GM12892 (cell line): ENCODE data around the gene UGT1A3.

Experiments used
- POLR2A ChIP-seq: IDR thresholded peaks from 2 replicates; pipeline ENCODE4 v1.6.1; 2011; ENCODE audit warnings: low read depth, low read length, control low read depth
- POLR2AphosphoS5 ChIP-seq: IDR thresholded peaks from 2 replicates; pipeline ENCODE4 v1.6.1; 2011; ENCODE audit warnings: low read depth, low read length, control low read depth
- TAF1 ChIP-seq: IDR thresholded peaks from 2 replicates; pipeline ENCODE4 v1.6.1; 2011; ENCODE audit warnings: low read depth, mild to moderate bottlenecking, control low read depth, low read length, borderline replicate concordance

GRCh38 chr2:233779722-233780121 lies 50.9 kb downstream of the UGT1A3 start:
- TF ChIP-seq POLR2AphosphoS5 (no peak), POLR2A (no peak), TAF1 (no peak)
